SK-N-SH (cell line): Measurements from ENCODE around the gene ACSS2.

ENCODE experiments used
- GABPA ChIP-seq: IDR thresholded peaks from 2 replicates; pipeline ENCODE4 v1.4.0; 2012; ENCODE audit warnings: low read depth, mild to moderate bottlenecking
- MEF2A ChIP-seq: IDR thresholded peaks from 2 replicates; pipeline ENCODE4 v1.4.0; 2012; ENCODE audit warnings: low read depth, borderline replicate concordance

DNA sequence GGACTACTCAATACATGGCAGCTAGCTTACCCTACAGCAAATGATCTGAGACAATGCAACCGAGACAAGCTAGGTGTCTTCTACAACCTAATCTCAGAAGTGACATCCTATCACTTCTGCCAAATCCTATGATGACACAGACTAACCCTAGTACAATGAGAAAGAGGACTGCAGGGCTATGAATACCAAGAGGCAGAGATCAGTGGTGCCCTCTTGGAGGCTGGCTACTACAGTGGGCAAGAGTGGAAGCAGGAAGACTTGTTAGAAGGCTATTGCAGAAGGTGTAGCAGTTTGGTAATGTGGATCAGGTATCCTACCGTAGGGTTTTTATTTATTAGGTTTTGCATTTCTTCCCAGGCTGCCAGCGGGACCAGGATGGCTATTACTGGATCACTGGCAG lies 48.9 kb downstream of the ACSS2 start:
- TF ChIP-seq GABPA (no peak), MEF2A (no peak)
